CD4-positive, alpha-beta T cell (primary cell): ENCODE measurements around the gene IL17C. TPM values are rescaled to one million over a fixed set of nuclear protein-coding genes. Genes with fewer than 3 reads are reported as not detected.

ENCODE experiments used
- ATAC-seq: fragments of 200-7000 bp; cut with Tn5 transposase; one replicate; pipeline ENCODE4 v1.10.0; 2022; ENCODE audit warnings: mild to moderate bottlenecking; ENCODE audit not compliant: poor library complexity
- CTCF ChIA-PET: fragments of 350-600 bp; sonication (Branson Sonifier 250); formaldehyde crosslinking; loops from one replicate; lab custom pipeline; 2021; ENCODE audit warnings: antibody characterized with exemption, inconsistent platforms; lab: Charles Lee
- POLR2A ChIA-PET: fragments of 350-600 bp; sonication (Branson Sonifier 250); formaldehyde crosslinking; loops from one replicate; lab custom pipeline; 2021; ENCODE audit warnings: antibody characterized with exemption, inconsistent platforms; lab: Charles Lee
- DNase-seq, 14 experiments: peaks; one replicate each; pipeline ENCODE4 v3.0.0-alpha.2; 2013 to 2020; ENCODE audit warnings: mixed read lengths in 2 of 14
- H3K27ac ChIP-seq, 2 donors: one replicate each; pipeline versions ENCODE4 v1.5.1 to v1.7.0; 2013; ENCODE audit warnings: low read length in 2 of 2, low read depth in 1 of 2, mild to moderate bottlenecking in 1 of 2
- H3K27me3 ChIP-seq, 2 experiments: 1 replicate in 1 of 2; 2 replicates in 1 of 2; pipeline versions ENCODE4 v1.6.1 to v1.7.0; 2013; ENCODE audit warnings: low read length in 2 of 2, control low read depth in 1 of 2, mild to moderate bottlenecking in 1 of 2, moderate library complexity in 1 of 2; ENCODE audit not compliant: insufficient read depth in 2 of 2, control insufficient read depth in 1 of 2
- H3K36me3 ChIP-seq: one replicate; pipeline ENCODE4 v1.6.1; 2013; ENCODE audit warnings: low read length, control low read depth; ENCODE audit not compliant: insufficient read depth
- H3K4me1 ChIP-seq: one replicate; pipeline ENCODE4 v1.6.1; 2013; ENCODE audit warnings: low read length, control low read depth; ENCODE audit not compliant: insufficient read depth
- H3K4me3 ChIP-seq: one replicate; pipeline ENCODE4 v1.5.1; 2013; ENCODE audit warnings: mild to moderate bottlenecking, low read length, moderate library complexity
- H3K9me3 ChIP-seq, 2 experiments: 1 replicate in 1 of 2; 2 replicates in 1 of 2; pipeline versions ENCODE4 v1.6.1 to v1.7.0; 2013; ENCODE audit warnings: low read length in 2 of 2, mild to moderate bottlenecking in 2 of 2, control low read depth in 1 of 2, moderate library complexity in 1 of 2; ENCODE audit not compliant: control insufficient read depth in 1 of 2, insufficient read depth in 1 of 2
- H3K27ac Mint-ChIP-seq: one replicate; pipeline ENCODE4 v1.8.0; 2020; ENCODE audit warnings: mixed read lengths
- H3K27me3 Mint-ChIP-seq: one replicate; pipeline ENCODE4 v1.8.0; 2021; ENCODE audit warnings: mixed read lengths
- H3K36me3 Mint-ChIP-seq: one replicate; pipeline ENCODE4 v1.8.0; 2021; ENCODE audit warnings: low read depth, mixed read lengths
- H3K4me1 Mint-ChIP-seq: one replicate; pipeline ENCODE4 v1.8.0; 2021; ENCODE audit warnings: low read depth, mixed read lengths
- H3K4me3 Mint-ChIP-seq: one replicate; pipeline ENCODE4 v1.8.0; 2020; ENCODE audit warnings: mild to moderate bottlenecking, mixed read lengths
- H3K9me3 Mint-ChIP-seq: one replicate; pipeline ENCODE4 v1.8.0; 2020; ENCODE audit warnings: mixed read lengths
- CTCF ChIP-seq: fragments of 200-600 bp; IDR thresholded peaks from one replicate; pipeline ENCODE4 v1.8.0; 2022; ENCODE audit warnings: antibody characterized with exemption, mild to moderate bottlenecking
- intact Hi-C, 2 experiments: fragments of 100-400 bp; cut with DNase I in 1 of 2; cut with micrococcal nuclease in 1 of 2; formaldehyde crosslinking; loops; one replicate each; pipeline versions ENCODE4 v1.15.1 to v1.9.0; 2023 to 2025; cut with DNase I, micrococcal nuclease
- total RNA-seq, 174 experiments: library from RNA in 2 of 174; stranded (reverse) in 2 of 174; gene quantifications; one replicate each; pipeline ENCODE4 v1.2.3 and lab custom pipeline; 2021 to 2026

IL17C gene
- total RNA-seq, 2 experiments from 2014 or later: 0.77 TPM; not detected in 1

GRCh38 chr16:88653596-88654362, 15.4 kb downstream of the IL17C start:
- peaks cover 34% of the 10 kb centered on the region for H3K4me1 ChIP-seq

GRCh38 chr16:88654363-88655052, 16.1 kb downstream of the IL17C start:
- H3K4me3 Mint-ChIP-seq: peak overlapping the region; percentile 11
- TF ChIP-seq CTCF: no peak
- no peak overlapping the region for H3K27ac ChIP-seq
- H3K36me3 Mint-ChIP-seq: peaks cover 13% of the 10 kb centered on the region
- CTCF ChIA-PET: no interaction called here
- H3K27me3 Mint-ChIP-seq: no peaks in the 10 kb centered on the region
- peaks cover 27% of the 10 kb centered on the region for H3K4me1 ChIP-seq
- no peak overlapping the region for H3K4me3 ChIP-seq
- H3K9me3 Mint-ChIP-seq: no peaks in the 10 kb centered on the region
- peak overlapping the region; percentile 33 for H3K27ac Mint-ChIP-seq
- DNase-seq: peak in 1 of 14 experiments; percentile 17
- H3K4me1 Mint-ChIP-seq: peaks cover 8% of the 10 kb centered on the region
- H3K9me3 ChIP-seq: no peaks in the 10 kb centered on the region
- H3K36me3 ChIP-seq: peaks cover 18% of the 10 kb centered on the region
- POLR2A ChIA-PET: no interaction called here
- no peaks in the 10 kb centered on the region for H3K27me3 ChIP-seq
- intact Hi-C loops: loop anchor here (5.0 kb wide), 1 partner anchor 33 kb away; the partner anchor contains the start of gene SNAI3 (in 2 of the 2)
- no peak for ATAC-seq

More at GRCh38 chr16:88653596-88654362, 15.4 kb downstream of the IL17C start:
- ChIA-PET CTCF (no interaction called here), POLR2A (interaction anchor here (1.0 to 1.5 kb wide), 2 partner anchors 9 to 10 kb away, joined by 4 read pairs; partner anchors contain the start of gene MVD)
- no peaks in the 10 kb centered on the region for H3K27me3 ChIP-seq
- TF ChIP-seq CTCF: no peak
- peak overlapping the region; percentile 20 for H3K4me3 Mint-ChIP-seq
- H3K4me1 Mint-ChIP-seq: peaks cover 14% of the 10 kb centered on the region
- H3K27ac Mint-ChIP-seq: peak overlapping the region; percentile 65
- peak in 2 of 14 experiments; percentile 25 to 48 for DNase-seq
- peaks cover 23% of the 10 kb centered on the region for H3K36me3 ChIP-seq
- H3K36me3 Mint-ChIP-seq: peaks cover 19% of the 10 kb centered on the region
- intact Hi-C loops: loop anchor here (5.0 kb wide), 1 partner anchor 34 kb away; the partner anchor contains the start of gene SNAI3 (in 2 of the 2)
- H3K9me3 ChIP-seq: no peaks in the 10 kb centered on the region
- no peaks in the 10 kb centered on the region for H3K9me3 Mint-ChIP-seq
- no peaks in the 10 kb centered on the region for H3K27me3 Mint-ChIP-seq
- H3K4me3 ChIP-seq: no peak overlapping the region
- ATAC-seq: no peak
- H3K27ac ChIP-seq: no peak overlapping the region

GRCh38 chr16:88655053-88655732, 16.8 kb downstream of the IL17C start:
- H3K4me3 Mint-ChIP-seq: no peak overlapping the region
- TF ChIP-seq CTCF: no peak
- no peak overlapping the region for H3K4me3 ChIP-seq
- H3K4me1 Mint-ChIP-seq: peaks cover 8% of the 10 kb centered on the region
- DNase-seq (no peak), ATAC-seq (no peak)
- peaks cover 20% of the 10 kb centered on the region for H3K4me1 ChIP-seq
- H3K27ac ChIP-seq: no peak overlapping the region
- no peaks in the 10 kb centered on the region for H3K27me3 Mint-ChIP-seq
- peak overlapping the region; percentile 33 for H3K27ac Mint-ChIP-seq
- ChIA-PET CTCF (no interaction called here), POLR2A (no interaction called here)
- H3K27me3 ChIP-seq: no peaks in the 10 kb centered on the region
- intact Hi-C loops: no loop called here
- no peaks in the 10 kb centered on the region for H3K9me3 Mint-ChIP-seq
- no peaks in the 10 kb centered on the region for H3K9me3 ChIP-seq
- H3K36me3 Mint-ChIP-seq: peaks cover 13% of the 10 kb centered on the region
- peaks cover 16% of the 10 kb centered on the region for H3K36me3 ChIP-seq
